Peyer's patch (tissue), 4 donors: Measurements from ENCODE around the gene GTF3C5.
"Not testable (repeated sequence)": the region's sequence is repeated elsewhere in the genome, so short reads cannot be mapped to it uniquely, and the experiment has no call there.

Source experiments
- POLR2A ChIP-seq, 2 donors: fragments of 450-650 bp; IDR thresholded peaks; one replicate each; pipeline ENCODE4 v1.5.1; 2017; ENCODE audit warnings: antibody characterized with exemption in 2 of 2, mild to moderate bottlenecking in 2 of 2, moderate library complexity in 2 of 2
- TF ChIP-seq, protein P1 (sequence below), 6 experiments: fragments of 450-650 bp in 4 of 6; fragments of 200-600 bp in 2 of 6; sonication (generic) in 1 of 6; IDR thresholded peaks; one replicate each; pipeline ENCODE4 v1.5.1; 2017 to 2019; ENCODE audit warnings: antibody characterized with exemption in 6 of 6, mild to moderate bottlenecking in 3 of 6, moderate library complexity in 1 of 6

- TF ChIP-seq, protein P1, sequence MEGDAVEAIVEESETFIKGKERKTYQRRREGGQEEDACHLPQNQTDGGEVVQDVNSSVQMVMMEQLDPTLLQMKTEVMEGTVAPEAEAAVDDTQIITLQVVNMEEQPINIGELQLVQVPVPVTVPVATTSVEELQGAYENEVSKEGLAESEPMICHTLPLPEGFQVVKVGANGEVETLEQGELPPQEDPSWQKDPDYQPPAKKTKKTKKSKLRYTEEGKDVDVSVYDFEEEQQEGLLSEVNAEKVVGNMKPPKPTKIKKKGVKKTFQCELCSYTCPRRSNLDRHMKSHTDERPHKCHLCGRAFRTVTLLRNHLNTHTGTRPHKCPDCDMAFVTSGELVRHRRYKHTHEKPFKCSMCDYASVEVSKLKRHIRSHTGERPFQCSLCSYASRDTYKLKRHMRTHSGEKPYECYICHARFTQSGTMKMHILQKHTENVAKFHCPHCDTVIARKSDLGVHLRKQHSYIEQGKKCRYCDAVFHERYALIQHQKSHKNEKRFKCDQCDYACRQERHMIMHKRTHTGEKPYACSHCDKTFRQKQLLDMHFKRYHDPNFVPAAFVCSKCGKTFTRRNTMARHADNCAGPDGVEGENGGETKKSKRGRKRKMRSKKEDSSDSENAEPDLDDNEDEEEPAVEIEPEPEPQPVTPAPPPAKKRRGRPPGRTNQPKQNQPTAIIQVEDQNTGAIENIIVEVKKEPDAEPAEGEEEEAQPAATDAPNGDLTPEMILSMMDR (IDR thresholded peaks at IDR 0.05) = not testable (repeated sequence)
- not testable (repeated sequence) for TF ChIP-seq POLR2A (IDR thresholded peaks at IDR 0.05)
Measured at GRCh38 chr9:133072210-133072609, 41.4 kb downstream of the GTF3C5 start.
